ENCODE data around the gene ANP32E.
A peak's percentile ranks its signal among the peaks of the same experiment; 100 is the strongest.

Gene ANP32E

GRCh38 chr1:150171801-150172200 is 64.1 kb downstream of the ANP32E start:
- TF ChIP-seq CTCF (IDR thresholded peaks at IDR 0.05) (no peak), ZFX (IDR thresholded peaks at IDR 0.05; ENCODE audit: borderline replicate concordance) (no peak)
- no peak overlapping the region for H3K27ac ChIP-seq

- TF ChIP-seq CTCF (IDR thresholded peaks at IDR 0.05) (peak; percentile 92), ZFX (IDR thresholded peaks at IDR 0.05; ENCODE audit: borderline replicate concordance) (no peak)
- H3K27ac ChIP-seq: no peak overlapping the region
These were observed 66.8 kb downstream of the ANP32E start for GRCh38 chr1:150168960-150169601.

Measured in 22Rv1 (cell line).